AG20443 (cell line): ENCODE data around the gene SLC38A6.
A peak's percentile ranks its signal among the peaks of the same experiment; 100 is the strongest.

ENCODE experiments used
- DNase-seq: peaks from one replicate; pipeline ENCODE4 v3.0.0; 2012; ENCODE audit warnings: low spot score, mixed read lengths

SLC38A6 gene

DNA sequence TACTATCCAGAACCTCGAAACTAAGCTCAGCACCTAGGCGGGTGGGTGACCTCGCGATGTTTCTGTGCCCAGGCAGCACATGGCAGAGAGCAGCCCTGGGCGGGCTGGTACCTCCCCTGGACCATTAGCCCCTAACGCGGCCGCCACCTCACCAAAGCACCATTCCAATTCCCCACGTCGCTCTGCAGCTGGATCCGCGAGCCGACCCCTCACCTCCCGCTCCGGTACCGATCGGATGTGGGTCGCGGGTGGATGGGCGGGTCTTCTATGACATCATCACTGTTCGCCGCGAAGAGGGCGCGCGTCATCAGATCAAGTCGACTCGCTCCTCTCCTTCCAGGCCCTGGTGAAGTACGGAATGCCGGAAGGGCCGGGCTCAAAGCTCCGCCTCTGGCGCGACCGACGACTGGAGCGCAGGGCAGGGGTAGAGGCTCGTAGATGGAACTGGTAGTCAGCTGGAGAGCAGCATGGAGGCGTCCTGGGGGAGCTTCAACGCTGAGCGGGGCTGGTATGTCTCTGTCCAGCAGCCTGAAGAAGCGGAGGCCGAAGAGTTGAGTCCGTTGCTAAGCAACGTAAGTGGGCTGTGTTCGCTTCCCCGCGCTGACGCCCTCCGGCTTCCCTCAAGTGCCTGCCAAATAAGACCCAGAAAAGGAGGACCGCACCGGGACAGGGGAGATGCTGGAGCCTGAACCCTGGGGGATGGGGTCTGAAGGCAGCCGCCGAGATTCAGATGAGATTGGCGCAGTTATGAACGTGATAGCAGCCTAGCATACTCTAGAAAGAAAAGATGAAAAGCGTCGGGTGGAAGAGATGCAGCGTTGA, at the start of gene SLC38A6, which contains the start of gene TRMT5:
Gene SLC38A6 (plus strand): TSS at position 435 of the 822 bp plus-strand sequence. CDS start 33 bp downstream, at position 468.
Gene TRMT5 (minus strand): TSS at position 269 of the 822 bp plus-strand sequence. CDS start 106 bp downstream, at position 163.
- DNase-seq = peak; percentile 96

DNA sequence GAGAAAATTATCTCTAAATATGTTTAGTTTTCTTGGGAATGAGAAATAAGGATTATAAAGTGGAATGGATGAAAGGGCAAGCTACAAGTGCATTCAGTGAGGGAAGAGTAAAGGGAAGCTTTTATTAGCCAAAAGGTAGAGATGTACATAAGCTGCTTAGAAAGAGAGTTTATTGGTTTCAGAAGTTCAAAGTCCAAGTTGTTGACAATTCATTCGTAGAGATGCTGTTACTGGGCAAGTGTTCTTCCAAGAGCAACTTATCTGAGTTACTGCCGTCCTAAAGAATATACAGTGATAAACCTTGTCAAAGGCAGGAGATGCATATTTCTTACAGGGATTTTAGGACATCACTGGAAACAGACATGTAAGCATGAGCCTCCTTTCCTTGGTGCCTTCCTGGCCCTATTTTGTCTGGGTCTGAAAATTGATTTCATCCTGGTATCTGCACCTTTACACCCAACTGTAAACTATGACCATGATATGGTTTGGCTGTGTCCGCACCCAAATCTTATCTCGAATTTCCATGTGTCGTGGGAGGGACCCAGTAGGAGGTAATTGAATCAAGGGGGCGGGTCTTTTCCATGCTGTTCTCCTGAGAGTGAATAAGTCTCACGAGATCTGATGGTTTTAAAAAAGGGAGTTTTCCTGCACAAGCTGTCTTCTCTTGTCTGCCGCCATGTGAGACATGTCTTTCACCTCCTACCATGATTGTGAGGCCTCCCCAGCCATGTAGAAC, 47.0 kb upstream of the SLC38A6 start:
- no peak for DNase-seq

- DNase-seq = no peak
These were observed 45.7 kb upstream of the SLC38A6 start for GRCh38 chr14:60935319-60935718.

- DNase-seq = no peak
These were observed 37.4 kb upstream of the SLC38A6 start for GRCh38 chr14:60943637-60944032.

DNA sequence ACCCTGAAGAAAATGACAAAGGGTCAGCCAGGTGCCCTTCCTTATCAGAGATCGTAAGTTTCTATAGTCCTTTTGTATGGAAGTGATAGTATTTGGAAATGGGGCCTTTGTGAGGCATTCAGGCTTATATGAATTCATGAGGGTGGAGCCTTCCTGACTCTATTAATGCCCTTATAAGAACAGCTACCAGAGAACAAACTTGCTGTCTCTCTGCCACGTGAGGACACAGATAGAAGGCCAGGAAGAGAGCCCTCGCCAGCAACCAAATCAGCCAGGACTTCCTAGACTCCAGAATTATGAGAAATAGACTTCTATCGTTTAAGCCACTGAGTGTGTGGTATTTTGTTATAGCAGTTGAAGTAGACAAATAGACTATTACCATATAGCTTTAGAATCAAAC, 36.8 kb upstream of the SLC38A6 start:
- DNase-seq = no peak

GRCh38 chr14:60945984-60946383, 35.1 kb upstream of the SLC38A6 start:
- DNase-seq = no peak

DNA sequence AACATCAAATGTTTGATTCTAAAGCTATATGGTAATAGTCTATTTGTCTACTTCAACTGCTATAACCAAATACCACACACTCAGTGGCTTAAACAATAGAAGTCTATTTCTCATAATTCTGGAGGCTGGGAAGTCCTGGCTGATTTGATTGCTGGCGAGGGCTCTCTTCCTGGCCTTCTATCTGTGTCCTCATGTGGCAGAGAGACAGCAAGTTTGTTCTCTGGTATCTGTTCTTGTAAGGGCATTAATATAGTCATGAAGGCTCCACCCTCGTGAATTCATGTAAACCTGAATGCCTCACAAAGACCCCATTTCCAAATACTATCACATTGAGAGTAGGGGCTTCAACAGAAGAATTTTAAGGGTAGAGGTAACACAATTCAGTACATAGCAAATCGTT, 34.3 kb upstream of the SLC38A6 start:
- DNase-seq = no peak

DNA sequence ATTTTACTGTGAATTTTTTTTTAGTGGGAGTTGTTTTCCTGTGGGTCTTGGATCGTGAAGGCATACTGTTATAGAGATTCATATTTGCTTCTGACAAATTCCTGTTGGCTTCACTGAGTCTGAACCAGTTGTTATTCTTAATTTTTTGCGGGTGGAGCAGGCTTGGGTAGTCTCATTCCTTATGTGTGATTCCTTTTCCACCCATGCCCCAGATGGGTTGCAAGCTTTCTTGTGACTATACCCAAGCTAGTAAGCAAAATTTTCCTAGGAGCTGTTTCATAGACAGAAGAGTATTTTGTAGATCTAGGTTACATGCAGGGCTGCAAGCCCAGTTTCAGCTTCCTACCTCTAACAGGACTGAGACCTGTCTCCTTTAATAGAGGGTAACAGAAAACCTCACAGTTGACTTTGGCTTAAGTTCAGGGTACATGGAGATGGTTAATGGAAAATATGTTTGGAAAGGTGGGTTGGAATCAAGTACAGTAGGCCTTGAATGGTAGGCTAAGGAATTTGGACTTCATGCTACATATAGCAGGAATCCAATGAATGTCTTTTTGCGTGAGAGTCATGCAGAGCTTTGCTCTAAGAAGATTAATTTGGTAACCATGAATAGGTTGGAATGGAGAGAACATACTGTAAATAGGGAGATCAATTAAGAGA, 29.1 kb upstream of the SLC38A6 start:
- DNase-seq = peak; percentile 36

DNA sequence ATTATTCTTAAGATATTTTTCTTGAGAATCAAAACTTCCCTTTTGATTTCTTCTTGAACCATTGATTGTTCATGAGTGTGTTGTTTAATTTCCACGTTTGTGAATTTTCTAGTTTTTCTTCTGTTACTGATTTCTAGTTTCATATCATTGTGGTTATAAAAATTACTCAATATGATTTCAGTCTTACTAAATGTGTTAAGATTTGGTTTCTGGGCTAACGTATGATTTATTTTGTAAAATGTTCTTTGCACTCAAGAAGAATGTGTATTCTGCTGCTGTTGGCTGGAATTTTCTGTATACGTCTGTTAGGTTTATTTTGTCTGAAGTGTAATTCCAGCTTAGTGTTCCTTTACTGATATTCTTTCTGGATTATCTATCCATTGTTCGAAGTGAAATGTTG, 24.8 kb upstream of the SLC38A6 start:
- DNase-seq = no peak

DNA sequence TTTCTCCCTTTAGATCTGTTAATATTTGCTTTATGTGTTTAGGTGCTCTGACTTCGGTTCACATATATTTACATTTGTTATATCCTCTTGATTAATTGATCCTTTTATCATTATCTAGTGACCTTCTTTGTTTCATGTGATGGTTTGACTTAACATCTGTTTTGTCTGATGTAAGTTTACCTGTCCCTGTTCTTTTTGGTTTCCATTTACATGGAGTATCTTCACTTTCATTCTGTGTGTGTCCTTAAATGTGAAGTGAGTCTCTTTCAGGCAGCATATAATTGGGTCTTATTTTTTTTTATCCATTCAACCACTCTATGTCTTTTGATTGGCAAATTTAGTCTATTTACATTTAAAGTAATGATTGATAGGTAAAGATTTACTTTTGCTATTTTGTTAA, 24.4 kb upstream of the SLC38A6 start:
- DNase-seq = no peak

DNA sequence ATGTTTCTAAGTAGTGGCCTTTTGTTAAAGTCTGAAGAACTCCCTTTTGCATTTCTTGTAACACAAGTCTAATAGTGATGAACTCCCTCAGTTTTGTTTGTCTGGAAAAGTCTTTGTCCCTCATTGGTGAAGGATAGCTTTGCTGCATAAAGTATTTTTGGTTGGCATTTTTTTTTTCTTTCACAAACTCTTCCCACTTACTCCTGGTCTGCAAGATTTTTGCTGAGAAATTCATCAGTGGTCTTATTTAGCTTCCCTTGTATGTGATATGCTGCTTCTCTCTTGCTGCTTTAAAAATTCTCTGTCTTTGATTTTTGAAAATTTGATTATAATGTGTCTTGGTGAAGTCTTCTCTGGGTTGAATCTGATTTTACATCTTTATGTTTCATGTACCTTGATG, 22.9 kb upstream of the SLC38A6 start:
- no peak for DNase-seq

- no peak for DNase-seq
These were observed 17.3 kb upstream of the SLC38A6 start for GRCh38 chr14:60963761-60964160.

DNA sequence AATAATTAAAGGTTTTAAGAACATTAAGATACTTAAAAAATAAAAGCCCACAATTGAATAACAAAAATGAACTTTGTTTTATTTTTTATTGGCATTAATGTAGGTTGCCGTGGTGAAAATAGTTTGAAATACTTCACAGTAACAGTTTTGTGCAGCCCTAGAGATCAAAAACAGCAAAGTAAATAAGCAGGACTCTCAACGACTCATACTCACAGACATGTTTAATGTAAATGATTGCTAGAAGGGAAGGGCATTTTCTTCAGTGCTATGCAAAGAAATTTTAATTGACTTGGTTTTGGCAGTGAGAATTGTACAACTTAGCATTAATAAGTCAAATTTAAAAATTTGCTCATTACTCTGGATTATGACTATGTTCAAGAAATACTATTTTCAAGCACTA, 16.1 kb upstream of the SLC38A6 start:
- no peak for DNase-seq

DNA sequence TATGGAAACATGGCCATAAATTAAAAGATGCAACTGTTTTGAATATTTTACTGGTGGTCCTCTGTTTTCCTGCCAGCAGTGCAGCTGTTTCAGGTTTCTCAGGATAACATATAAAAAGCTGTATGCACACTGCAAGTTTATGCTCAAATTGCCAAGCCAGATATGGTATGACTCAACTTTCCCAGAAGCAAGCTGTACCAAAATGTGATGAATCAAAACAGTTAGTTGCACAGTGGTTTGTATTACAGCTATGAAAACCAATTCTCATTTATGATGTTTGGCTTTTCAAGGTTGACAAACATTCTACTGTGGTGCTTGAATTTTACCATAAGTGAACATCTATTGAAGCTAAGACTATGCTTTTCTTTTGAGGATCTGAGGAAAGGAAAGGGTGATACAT, 15.6 kb upstream of the SLC38A6 start:
- no peak for DNase-seq

GRCh38 chr14:60968099-60968498, 12.9 kb upstream of the SLC38A6 start:
- no peak for DNase-seq

DNA sequence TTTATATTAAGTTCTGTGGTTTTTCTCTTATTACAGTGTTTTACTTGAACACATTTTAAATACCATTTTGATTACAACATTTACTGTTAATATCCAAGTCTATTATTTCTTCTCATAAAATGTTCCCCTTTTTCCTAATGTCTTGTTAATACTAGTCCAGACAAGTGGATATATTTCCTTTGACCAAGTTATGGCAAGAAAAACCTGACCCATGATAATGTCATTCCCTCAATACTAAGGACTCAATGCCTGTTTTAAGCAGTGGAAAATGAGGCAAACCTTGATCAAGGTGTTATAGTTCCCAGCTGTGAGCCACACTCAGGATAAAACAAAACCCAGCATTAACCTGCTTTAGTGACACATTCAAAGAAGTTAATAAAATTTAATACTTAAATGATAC, 12.4 kb upstream of the SLC38A6 start:
- DNase-seq = no peak

- no peak for DNase-seq
These were observed 10.9 kb upstream of the SLC38A6 start for GRCh38 chr14:60970146-60970545.

DNA sequence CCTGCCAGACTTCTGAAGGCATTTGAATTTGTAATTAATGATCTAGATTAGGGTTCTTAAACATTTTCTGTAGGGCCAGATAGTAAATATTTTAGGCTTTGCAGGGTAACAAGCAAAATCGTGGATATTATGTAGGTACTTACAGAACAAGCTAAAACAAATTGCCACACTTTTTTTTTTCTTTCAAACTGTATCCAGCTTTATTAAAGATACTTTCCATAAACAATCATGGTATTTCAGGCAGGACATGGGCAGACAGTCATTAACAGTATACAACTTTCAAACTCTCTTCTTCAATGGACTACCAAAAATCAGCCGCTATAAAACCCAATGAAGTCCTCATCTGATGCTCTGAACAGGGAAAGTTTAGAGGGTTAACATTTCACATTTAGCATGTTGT, 9.8 kb upstream of the SLC38A6 start:
- no peak for DNase-seq

DNA sequence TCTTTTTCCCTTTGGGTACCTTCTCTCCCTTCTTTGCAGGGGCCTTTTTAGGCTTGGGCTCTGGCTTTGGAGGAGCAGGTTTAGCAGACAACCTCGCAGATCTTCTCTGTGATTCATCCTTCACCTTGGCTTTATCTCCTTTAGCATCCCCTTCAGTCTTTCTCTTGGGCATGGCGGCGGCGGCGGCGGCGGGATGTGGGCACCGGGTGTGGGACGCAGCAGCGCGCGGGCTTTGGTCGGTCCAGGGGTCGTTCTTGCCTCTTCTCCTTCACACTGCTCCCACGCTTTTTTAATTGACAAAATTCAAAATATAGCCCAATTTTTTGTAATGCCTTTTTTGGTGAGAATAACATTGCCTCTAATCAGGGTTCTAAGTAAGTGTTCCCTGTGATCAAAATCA, 8.8 kb upstream of the SLC38A6 start:
- DNase-seq = no peak

DNA sequence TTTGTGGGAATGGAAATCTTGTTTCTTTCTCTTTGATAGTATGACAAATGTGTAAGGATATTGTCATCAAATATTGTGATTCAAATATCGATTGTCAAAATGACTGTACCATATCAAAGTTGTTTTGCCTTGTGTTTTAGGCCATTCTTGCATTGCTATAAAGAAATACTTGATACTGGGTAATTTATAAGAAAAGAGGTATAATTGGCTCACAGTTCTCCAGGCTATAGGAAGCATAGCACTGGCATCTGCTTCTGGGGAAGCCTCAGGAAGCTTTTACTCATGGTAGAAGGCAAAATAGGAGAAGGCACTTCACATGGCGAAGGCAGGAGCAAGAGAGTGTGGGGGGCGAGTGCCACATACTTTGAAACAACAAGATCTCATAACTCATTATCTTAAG, 8.0 kb upstream of the SLC38A6 start:
- DNase-seq = no peak

DNA sequence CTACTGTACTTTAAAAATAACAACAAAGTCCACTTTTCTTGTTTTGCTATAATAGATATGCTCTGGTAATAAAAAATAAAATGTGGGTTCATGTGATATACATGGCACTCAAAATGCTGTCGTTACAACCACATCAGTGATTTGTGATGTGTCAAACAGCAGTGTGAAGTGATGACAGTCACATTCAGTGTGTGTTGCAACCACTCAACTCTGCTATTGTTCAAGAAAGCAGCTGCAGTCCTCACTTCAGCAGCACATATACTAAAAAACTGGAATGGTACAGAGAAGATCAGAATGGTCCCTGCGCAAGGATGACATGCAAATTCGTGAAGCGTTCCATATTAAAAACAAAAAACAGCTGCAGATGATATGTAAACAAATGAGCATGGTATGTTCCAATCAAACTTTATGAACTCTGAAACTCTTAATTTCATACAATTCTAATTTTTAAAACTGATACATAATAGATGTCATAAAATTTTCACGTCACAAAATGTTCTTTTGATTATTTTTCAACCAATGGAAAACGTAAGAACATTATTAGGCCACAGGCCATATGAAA, 6.9 kb upstream of the SLC38A6 start:
- DNase-seq = no peak

- no peak for DNase-seq
These were observed 5.5 kb upstream of the SLC38A6 start for GRCh38 chr14:60975551-60975950.

DNA sequence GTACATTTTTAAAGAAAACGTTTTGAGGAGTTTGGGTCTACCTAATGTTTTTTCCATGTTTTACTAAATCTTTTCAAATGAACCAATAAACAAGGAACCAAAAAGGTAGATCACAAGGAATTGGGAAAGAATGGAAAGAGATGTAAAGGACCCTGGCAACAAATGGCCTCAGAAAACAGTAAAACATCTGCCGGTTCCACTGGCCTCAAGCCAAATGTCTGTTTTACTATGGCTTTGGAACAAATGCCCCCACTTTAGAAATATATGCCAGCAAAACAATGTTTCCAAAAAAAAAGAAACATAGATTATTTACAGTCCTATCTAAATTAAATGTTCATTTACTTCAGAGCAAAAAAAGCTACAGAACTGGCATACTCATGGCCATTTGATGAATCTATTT, 3.2 kb upstream of the SLC38A6 start:
- no peak for DNase-seq
